VCaP (cell line): ENCODE measurements around the gene CPN2.

Source experiments
- H3K27ac ChIP-seq: fragments of 450-650 bp; 2 replicates; pipeline ENCODE4 v1.5.1; 2017
- TF ChIP-seq, protein P1 (sequence below): fragments of 450-650 bp; conservative IDR thresholded peaks from 2 replicates; pipeline ENCODE4 v1.5.1; 2017; ENCODE audit warnings: mild to moderate bottlenecking, moderate library complexity

CPN2 gene, protein sequence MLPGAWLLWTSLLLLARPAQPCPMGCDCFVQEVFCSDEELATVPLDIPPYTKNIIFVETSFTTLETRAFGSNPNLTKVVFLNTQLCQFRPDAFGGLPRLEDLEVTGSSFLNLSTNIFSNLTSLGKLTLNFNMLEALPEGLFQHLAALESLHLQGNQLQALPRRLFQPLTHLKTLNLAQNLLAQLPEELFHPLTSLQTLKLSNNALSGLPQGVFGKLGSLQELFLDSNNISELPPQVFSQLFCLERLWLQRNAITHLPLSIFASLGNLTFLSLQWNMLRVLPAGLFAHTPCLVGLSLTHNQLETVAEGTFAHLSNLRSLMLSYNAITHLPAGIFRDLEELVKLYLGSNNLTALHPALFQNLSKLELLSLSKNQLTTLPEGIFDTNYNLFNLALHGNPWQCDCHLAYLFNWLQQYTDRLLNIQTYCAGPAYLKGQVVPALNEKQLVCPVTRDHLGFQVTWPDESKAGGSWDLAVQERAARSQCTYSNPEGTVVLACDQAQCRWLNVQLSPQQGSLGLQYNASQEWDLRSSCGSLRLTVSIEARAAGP

DNA sequence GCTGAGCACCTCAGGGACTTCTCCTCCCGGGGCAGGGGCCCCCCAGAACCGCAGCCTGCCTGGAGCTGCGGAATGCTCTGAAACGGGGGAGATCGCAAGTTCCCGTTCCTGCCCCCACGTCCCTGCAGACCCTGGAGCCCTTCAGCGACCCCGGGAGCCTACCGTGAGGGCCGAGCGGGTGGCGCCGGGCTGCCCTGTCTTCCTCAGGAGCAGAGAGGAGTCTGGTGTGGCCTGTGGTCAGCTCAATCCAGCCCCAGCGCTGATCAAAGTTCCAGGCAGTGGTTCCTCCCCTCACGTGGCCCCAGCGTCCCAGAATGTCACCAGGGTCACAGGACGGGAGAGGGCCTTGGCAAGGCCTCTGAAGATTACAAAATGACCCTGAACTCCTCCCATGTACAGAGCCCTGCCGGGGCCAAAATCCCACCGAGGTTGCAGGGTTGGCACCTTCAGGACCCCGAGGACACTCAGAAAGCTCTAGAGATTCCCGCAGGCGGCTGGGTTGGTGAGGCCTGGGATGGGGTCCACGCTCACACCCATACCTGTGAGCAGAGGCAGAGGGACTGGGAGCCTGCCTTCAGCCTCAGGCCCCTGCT, at the start of gene CPN2:
TSS of gene CPN2 (minus strand) at position 249 of the 593 bp plus-strand sequence. CDS start 8,626 bp downstream, outside the sequence.
- H3K27ac ChIP-seq, result peak within 1 kb of the TSS; percentile 72; the same call in 1 of the 2 replicates
- TF ChIP-seq, protein P1, sequence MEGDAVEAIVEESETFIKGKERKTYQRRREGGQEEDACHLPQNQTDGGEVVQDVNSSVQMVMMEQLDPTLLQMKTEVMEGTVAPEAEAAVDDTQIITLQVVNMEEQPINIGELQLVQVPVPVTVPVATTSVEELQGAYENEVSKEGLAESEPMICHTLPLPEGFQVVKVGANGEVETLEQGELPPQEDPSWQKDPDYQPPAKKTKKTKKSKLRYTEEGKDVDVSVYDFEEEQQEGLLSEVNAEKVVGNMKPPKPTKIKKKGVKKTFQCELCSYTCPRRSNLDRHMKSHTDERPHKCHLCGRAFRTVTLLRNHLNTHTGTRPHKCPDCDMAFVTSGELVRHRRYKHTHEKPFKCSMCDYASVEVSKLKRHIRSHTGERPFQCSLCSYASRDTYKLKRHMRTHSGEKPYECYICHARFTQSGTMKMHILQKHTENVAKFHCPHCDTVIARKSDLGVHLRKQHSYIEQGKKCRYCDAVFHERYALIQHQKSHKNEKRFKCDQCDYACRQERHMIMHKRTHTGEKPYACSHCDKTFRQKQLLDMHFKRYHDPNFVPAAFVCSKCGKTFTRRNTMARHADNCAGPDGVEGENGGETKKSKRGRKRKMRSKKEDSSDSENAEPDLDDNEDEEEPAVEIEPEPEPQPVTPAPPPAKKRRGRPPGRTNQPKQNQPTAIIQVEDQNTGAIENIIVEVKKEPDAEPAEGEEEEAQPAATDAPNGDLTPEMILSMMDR, result no peak

DNA sequence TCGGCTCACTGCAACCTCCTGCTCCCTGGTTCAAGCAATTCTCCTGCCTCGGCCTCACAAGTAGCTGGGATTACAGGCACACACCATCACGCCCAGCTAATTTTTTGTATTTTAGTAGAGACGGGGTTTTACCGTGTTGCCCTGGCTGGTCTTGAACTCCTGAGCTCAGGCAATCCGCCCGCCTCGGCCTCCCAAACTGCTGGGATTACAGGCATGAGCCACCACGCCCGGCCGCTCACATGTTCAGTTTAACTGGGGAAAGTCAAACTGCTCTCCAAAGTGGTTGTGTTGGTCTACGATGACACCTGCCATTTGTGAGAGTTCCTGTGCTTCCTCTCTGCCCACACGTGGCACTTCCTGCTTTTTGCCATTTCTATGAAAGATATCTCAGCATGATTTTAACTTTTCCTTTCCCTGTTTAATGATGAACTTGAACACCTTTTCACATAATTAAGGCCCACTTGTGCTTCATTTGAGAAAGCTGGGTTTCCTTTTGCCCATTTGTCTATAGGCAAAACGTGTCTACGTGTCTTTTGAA, 48.8 kb upstream of the CPN2 start:
- TF ChIP-seq, protein P1, result no peak
- no peak overlapping the region for H3K27ac ChIP-seq

DNA sequence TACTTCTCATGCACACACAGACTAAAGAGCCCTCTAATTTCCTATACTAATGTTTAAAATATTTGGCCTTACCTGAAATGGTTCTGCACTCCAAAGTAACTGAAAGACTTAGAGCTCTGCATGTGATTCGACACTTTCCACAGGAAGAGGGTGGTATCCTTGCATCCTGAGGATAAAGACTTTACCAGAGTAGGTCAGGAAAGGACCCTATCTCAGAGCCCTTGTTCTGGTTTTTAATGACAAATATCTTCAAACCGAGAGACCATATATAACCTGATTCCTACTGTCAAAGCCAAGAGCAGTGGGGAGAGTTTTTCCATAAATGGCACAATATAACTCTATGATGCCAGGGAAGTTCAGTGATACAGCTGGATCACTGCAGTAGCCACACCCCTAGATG, 48.0 kb upstream of the CPN2 start, which contains the start of gene GP5:
TSS of gene GP5 (minus strand) at position 101 of the 400 bp plus-strand sequence. CDS start 984 bp downstream, outside the sequence.
- TF ChIP-seq, protein P1, result no peak
- H3K27ac ChIP-seq, result no peak within 1 kb of the TSS

DNA sequence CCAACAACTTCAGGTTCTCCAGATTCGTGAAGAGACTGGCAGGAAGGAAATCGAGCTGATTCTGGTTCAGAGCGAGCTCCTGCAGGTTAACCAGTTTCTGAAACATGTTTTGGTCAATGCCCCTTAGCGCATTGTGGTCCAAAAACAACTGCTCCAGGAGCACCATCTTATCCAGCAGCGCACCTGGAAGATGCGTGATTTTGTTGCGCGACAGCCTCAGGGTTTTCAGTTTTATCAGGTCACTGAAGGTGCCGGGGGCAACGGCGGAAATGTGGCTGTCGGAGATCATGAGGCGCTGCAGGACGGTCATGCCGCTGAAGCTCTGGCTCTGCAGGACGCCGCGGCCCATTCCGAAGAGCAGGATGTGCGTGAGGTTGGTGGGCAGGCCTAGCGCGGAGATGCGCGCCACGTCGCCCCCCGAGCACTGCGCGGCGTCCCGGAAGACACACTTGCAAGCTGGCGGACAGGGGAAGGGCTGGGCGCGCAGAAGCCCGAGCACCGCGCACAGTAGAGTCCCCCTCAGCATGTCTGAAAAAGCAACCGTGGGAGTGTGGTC, 46.7 kb upstream of the CPN2 start:
- TF ChIP-seq, protein P1, result no peak
- H3K27ac ChIP-seq, result no peak overlapping the region

DNA sequence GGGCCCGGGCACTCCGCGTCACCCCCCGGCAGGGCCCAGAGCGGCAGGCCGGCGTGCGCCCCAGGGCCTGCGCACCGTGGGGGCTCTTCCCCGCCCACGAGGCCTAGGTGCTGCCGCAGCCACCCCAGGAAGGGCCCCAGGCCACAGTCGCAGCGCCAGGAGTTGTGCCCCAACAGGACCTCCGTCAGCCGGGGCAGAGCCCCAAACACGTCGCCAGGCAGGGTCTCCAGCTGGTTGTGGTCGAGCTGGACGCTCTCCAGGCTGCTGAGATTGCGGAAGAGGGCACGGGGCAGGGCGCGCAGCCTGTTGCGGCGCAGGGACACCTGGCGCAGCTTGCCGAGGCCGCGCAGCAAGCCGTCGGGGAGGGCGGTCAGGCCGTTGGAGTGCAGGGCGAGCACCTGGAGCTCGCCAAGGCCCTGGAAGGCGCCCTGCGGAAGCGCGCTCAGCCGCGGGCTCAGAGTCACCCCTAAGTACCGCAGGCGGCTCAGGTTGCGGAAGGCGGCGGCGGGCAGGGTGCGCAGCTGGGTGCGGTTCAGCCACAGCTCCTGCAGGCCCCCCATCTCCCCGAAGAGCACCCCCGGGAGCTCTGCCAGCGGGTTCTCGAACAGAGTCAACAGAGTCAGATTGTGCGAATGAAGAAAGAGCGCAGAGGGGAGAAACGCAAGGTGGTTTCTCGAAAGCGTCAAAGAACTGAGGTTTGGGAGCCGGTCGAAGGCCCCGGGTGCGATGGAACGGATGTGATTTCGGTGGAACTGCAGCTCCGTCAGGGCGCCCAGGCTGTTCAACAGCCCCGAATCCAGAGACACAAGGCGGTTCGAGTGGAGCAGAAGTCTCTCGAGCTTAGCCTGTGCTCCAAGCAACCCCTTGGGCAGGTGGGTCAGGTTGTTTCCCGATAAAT, 46.0 kb upstream of the CPN2 start:
- TF ChIP-seq, protein P1, result no peak
- no peak overlapping the region for H3K27ac ChIP-seq

DNA sequence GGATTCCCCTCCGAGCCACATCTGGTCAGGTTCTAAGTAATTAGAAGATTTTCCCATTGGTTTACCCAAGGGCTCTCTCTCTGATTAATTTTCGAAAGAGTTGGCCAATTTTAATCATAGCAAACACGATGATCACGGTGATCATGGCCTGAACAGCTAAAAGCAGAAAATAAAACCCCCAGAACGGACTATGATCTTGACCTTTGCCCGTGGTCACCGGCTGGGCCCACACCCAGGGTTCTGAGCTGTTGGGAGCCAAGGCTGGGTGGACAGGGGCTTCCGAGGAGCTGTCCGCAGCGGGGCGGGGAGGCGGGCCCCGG, 45.4 kb upstream of the CPN2 start:
- TF ChIP-seq, protein P1, result no peak
- H3K27ac ChIP-seq, result no peak overlapping the region
